Activated CD4-positive, alpha-beta T cell treated with anti-CD3 and anti-CD28 coated beads, Interleukin-2, amount 50 U/mL, for 16 hours (primary cell): ENCODE measurements around the gene PCBP1.
"Not testable (repeated sequence)": the region's sequence is repeated elsewhere in the genome, so short reads cannot be mapped to it uniquely, and the experiment has no call there.

Experiments
- DNase-seq: peaks from one replicate; pipeline ENCODE4 v3.0.0-alpha.2; 2020

PCBP1 gene

DNA sequence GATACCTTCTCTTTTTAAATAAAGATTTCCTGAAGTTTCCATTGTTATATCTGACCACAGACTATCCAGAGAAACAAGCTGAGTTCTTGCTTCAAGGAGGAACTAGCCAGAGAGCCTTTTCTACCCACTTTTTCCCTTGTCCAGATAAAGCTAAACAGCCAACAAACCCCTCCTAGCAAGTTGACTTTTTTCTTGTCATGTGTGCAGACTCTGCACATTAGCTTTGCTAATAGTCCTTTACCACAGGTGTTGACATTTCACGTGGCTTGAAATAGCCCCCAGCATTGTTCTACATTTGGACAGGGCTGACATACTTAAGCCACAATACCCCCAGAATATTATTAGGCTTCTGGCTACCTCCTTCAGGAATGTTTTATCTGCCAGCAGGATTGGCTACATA, 40.7 kb downstream of the PCBP1 start:
- DNase-seq, result no peak

GRCh38 chr2:70131344-70132143, 44.3 kb downstream of the PCBP1 start:
- DNase-seq, result not testable (repeated sequence)

DNA sequence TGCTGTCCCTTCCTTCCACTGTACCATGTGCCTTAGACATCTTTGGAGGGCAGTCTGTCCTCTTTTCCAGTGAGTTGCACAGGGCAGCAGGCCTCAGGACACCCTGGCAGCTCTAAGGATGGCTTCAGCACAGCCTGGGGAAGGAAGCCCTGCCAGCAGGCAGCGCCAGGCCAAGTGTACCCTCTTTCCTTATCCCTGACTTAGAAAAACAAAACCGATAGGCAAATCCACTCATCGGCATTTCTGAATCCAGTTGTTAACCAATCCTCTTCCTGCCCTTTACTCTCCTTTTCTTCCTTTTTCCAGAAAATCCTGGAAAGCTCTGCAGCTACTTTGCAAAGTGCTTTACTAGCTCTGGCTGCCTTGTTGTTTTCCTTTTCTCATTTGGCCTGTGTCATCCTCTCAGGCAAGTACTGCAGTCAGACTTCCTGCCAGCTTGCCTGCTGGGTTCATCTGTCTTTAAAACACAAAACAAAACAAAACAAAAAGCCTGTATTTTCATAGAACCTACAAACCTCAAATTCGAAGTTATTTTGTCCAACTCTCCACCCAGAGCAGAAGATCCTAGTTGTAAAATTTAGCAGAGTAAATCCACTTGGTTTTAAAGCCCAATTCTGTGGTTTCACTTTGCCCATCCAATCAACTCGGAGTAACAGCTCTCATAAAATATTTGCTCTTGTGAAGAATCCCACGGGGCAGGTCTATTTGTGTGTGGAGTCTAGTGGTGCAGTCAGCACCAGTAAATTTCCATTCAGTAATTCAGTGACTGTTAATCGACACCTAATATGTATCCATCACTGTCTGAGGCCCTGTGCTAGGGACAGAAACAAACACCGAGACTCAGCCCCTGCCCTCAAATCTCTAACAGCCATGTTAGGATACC, 45.2 kb downstream of the PCBP1 start:
- peak; percentile 75 for DNase-seq

DNA sequence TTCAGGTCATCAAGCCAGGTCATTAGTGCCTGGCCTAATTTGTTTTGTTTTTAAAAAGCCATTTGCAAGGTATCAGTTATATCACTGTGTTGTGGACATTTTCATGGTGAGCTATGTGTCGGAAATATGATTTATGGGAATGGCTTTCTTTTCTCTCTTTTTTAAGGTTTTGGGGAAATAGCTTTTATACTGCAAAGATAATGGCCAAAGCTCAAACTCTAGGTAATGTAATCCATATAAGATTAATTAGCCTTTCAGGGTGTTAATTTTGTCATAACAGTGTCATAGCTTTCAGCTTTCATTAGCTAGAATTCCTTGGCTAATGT, 45.8 kb downstream of the PCBP1 start:
- DNase-seq, result no peak

- peak; percentile 69 for DNase-seq
Measured at GRCh38 chr2:70133491-70134322, 46.4 kb downstream of the PCBP1 start.

GRCh38 chr2:70134323-70134983, 47.2 kb downstream of the PCBP1 start:
- DNase-seq, result peak; percentile 39
